Activated CD8-positive, alpha-beta T cell treated with anti-CD3 and anti-CD28 coated beads for 36 hours (primary cell): ENCODE data around the gene ATXN7L1. TPM values are rescaled to one million over a fixed set of nuclear protein-coding genes. Genes with fewer than 3 reads are reported as not detected.

Source experiments
- ATAC-seq: fragments of 200-7000 bp; cut with Tn5 transposase; one replicate; pipeline ENCODE4 v1.10.0; 2021; ENCODE audit warnings: mild to moderate bottlenecking, moderate library complexity
- CTCF ChIA-PET: fragments of 350-600 bp; sonication (Branson Sonifier 250); formaldehyde crosslinking; loops from one replicate; lab custom pipeline; 2021; ENCODE audit warnings: antibody characterized with exemption; lab: Charles Lee
- POLR2A ChIA-PET: fragments of 350-600 bp; sonication (Branson Sonifier 250); formaldehyde crosslinking; loops from one replicate; lab custom pipeline; 2021; ENCODE audit warnings: antibody characterized with exemption; lab: Charles Lee
- DNase-seq: peaks from one replicate; pipeline ENCODE4 v3.0.0-alpha.2; 2020
- H3K27ac Mint-ChIP-seq: one replicate; pipeline ENCODE4 v1.8.0; 2021; ENCODE audit warnings: mild to moderate bottlenecking, mixed read lengths
- H3K27me3 Mint-ChIP-seq: one replicate; pipeline ENCODE4 v1.8.0; 2021; ENCODE audit warnings: mixed read lengths
- H3K36me3 Mint-ChIP-seq: one replicate; pipeline ENCODE4 v1.8.0; 2021; ENCODE audit warnings: low read depth, mixed read lengths
- H3K4me1 Mint-ChIP-seq: one replicate; pipeline ENCODE4 v1.8.0; 2021; ENCODE audit warnings: low read depth, mixed read lengths
- H3K4me3 Mint-ChIP-seq: one replicate; pipeline ENCODE4 v1.8.0; 2021; ENCODE audit warnings: mild to moderate bottlenecking, moderate library complexity, mixed read lengths
- H3K9me3 Mint-ChIP-seq: one replicate; pipeline ENCODE4 v1.8.0; 2021; ENCODE audit warnings: mixed read lengths
- intact Hi-C: fragments of 100-400 bp; cut with micrococcal nuclease; formaldehyde crosslinking; loops from one replicate; pipeline ENCODE4 v1.10.0; 2022
- total RNA-seq, 2 experiments: library from RNA; stranded (reverse); gene quantifications; one replicate each; pipeline ENCODE4 v1.2.3, GENCODE V29; 2021
- TF ChIP-seq, protein P1 (sequence below): fragments of 200-600 bp; IDR thresholded peaks from one replicate; pipeline ENCODE4 v1.8.0; 2022; ENCODE audit warnings: antibody characterized with exemption, mild to moderate bottlenecking

Gene ATXN7L1
- total RNA-seq, 2 experiments from 2014 or later = 4.8 to 5.3 TPM

DNA sequence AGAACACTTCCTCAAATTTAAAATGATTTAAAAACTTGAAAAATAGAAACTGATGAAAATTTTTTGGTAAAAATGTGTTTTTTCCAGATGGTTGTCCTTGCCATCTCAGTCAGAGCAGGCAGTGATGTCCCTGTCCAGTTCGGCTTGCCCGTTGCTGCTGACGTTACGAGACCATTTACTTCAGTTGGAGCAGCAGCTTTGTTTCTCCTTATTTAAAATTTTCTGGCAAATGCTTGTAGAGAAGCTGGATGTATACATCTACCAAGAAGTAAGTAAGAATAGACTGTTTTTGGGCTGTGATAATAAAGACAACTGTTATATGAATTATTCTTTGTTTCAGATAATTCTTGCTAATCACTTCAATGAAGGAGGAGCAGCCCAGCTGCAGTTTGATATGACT lies 311.2 kb downstream of the ATXN7L1 start:
- H3K27ac Mint-ChIP-seq = no peak overlapping the region
- TF ChIP-seq, protein P1, sequence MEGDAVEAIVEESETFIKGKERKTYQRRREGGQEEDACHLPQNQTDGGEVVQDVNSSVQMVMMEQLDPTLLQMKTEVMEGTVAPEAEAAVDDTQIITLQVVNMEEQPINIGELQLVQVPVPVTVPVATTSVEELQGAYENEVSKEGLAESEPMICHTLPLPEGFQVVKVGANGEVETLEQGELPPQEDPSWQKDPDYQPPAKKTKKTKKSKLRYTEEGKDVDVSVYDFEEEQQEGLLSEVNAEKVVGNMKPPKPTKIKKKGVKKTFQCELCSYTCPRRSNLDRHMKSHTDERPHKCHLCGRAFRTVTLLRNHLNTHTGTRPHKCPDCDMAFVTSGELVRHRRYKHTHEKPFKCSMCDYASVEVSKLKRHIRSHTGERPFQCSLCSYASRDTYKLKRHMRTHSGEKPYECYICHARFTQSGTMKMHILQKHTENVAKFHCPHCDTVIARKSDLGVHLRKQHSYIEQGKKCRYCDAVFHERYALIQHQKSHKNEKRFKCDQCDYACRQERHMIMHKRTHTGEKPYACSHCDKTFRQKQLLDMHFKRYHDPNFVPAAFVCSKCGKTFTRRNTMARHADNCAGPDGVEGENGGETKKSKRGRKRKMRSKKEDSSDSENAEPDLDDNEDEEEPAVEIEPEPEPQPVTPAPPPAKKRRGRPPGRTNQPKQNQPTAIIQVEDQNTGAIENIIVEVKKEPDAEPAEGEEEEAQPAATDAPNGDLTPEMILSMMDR = no peak
- H3K36me3 Mint-ChIP-seq = peaks cover 18% of the 10 kb centered on the region
- ATAC-seq = no peak
- no peaks in the 10 kb centered on the region for H3K4me1 Mint-ChIP-seq
- no peaks in the 10 kb centered on the region for H3K9me3 Mint-ChIP-seq
- intact Hi-C loops = no loop called here
- no peaks in the 10 kb centered on the region for H3K27me3 Mint-ChIP-seq
- no peak for DNase-seq
- ChIA-PET CTCF (interaction anchor here (1.2 to 1.6 kb wide), 2 partner anchors 34 to 176 kb away, joined by 3 to 6 read pairs; partner anchors contain the start of gene RINT1), POLR2A (no interaction called here)
- H3K4me3 Mint-ChIP-seq = no peak overlapping the region

DNA sequence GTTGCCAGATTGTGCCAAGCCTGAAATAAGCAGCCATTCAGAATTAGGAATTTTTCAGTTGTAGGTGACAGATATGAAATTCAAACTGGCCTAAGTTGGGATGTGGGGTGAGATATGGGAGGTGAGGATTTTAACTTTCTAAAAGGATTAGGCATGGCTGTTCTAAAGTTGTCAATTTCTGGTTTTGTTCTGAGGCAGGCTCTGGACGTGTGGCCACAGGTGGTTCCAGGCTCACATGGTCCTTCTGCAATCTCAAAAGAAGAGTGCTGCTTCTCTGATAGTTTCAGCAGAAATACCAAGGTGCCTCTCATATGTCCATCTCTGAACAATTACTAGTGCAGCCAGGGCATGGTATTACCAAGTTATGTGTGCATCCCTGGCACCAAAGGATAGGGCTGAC lies 316.5 kb downstream of the ATXN7L1 start:
- no peak overlapping the region for H3K27ac Mint-ChIP-seq
- CTCF ChIA-PET = no interaction called here
- DNase-seq = no peak
- H3K9me3 Mint-ChIP-seq = no peaks in the 10 kb centered on the region
- intact Hi-C loops = no loop called here
- ATAC-seq = no peak
- TF ChIP-seq, protein P1 = no peak
- no peaks in the 10 kb centered on the region for H3K27me3 Mint-ChIP-seq
- peaks cover 22% of the 10 kb centered on the region for H3K36me3 Mint-ChIP-seq
- POLR2A ChIA-PET = interaction anchor here (0.6 kb wide), 1 partner anchor 407 kb away, joined by 4 read pairs; no protein-coding TSS in a partner anchor
- no peaks in the 10 kb centered on the region for H3K4me1 Mint-ChIP-seq
- H3K4me3 Mint-ChIP-seq = no peak overlapping the region

Other genes with a start within 250 kb of the ATXN7L1 start
- gene CDHR3, start 86.7 kb upstream of the ATXN7L1 start, total RNA-seq = under 1 TPM; 0.58 to 0.74 TPM
- gene SYPL1, start 235.7 kb upstream of the ATXN7L1 start, total RNA-seq = 10 to 100 TPM; 40.1 to 44.6 TPM